UCSD-AML1 (cell line): Measurements from ENCODE around the gene RABAC1.
"Not testable (repeated sequence)": the region's sequence is repeated elsewhere in the genome, so short reads cannot be mapped to it uniquely, and the experiment has no call there.

Experiments used
- DNase-seq: peaks from one replicate; lab custom pipeline; 2025; ENCODE audit not compliant: unreplicated experiment; lab: John Stamatoyannopoulos, UW

RABAC1 gene

GRCh38 chr19:41917676-41918075 is 41.4 kb downstream of the RABAC1 start:
- DNase-seq, result no peak

- DNase-seq, result no peak
Measured at GRCh38 chr19:41915776-41916414, 43.2 kb downstream of the RABAC1 start.

DNA sequence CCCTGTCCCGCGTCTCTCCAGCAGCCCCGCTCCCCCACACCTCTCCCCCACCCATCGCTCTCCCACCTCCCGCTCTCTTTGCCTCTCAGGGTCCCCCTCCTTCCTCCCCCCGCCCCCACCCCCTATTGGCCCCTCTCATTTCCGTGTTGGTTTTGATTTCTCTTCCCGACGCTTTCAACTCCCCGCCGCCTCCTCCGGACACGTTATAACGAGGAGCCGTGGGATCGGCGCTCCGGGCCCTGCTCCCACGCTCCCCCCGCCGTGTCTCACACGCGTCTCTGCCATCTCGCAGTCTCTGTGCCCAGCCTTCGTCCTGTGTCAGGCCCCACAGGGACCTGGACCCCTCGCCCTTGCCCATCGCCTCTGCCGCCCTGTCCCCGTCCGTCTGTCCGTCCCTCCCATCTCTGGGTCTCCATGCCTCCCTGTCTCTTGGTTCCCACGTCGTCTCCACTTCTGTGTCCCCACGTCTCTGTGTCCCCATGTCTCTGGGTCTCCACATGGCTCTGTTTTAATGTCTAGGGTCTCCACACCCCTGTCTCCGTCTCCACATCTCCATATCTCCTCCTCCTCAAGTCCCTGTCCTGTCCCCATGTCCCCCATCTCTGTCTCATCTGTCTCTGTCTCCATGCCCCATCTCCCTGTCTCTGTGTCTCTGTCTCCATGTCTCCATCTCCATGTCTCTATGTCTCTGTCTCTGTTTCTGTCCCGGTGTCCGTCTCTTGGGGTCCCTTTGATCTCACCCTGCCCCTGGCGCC is 43.9 kb downstream of the RABAC1 start:
- no peak for DNase-seq

- DNase-seq, result not testable (repeated sequence)
Measured at GRCh38 chr19:41914424-41914834, 44.7 kb downstream of the RABAC1 start.

DNA sequence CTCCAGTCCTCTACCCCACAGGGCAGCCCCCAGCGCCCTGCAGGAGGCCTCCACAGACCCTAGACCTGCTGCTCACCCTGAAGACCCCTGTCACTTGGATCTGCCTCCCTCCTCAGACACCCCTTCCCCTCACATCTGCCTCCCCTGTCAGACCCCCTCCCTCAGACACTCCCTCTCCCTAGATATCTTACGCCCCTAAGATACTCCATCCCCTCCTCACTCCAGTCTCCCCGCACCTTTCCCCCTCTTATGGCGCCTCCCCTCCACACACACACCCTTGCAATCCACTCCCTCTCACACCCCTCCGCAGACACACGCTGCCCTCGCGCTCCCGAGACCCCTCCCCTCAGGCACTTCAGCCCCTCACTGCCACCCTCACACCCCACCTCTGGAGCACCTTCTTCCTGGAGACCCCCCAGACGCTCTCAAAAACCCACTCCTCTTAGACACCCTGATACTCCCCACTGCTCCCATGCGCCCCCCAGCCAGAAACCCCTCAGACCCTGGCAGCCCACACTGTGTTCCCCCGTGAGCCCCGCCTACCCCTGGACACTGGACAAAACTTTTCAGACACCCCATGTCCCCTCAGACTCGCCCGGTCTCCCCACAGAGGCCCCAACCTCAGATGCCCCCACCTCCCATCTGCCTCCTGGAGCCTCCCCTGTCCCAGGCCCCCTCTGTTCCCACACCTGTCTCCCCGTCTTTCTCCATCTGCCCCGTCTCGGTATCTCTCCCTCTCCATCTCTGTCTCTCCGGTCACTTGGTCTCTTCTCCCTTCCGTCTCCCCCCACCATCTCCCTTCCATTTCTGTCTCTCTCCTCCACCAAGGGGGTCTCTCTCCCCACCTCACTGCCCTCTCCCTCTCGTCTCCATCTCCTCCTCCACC is 45.3 kb downstream of the RABAC1 start:
- DNase-seq, result no peak

DNA sequence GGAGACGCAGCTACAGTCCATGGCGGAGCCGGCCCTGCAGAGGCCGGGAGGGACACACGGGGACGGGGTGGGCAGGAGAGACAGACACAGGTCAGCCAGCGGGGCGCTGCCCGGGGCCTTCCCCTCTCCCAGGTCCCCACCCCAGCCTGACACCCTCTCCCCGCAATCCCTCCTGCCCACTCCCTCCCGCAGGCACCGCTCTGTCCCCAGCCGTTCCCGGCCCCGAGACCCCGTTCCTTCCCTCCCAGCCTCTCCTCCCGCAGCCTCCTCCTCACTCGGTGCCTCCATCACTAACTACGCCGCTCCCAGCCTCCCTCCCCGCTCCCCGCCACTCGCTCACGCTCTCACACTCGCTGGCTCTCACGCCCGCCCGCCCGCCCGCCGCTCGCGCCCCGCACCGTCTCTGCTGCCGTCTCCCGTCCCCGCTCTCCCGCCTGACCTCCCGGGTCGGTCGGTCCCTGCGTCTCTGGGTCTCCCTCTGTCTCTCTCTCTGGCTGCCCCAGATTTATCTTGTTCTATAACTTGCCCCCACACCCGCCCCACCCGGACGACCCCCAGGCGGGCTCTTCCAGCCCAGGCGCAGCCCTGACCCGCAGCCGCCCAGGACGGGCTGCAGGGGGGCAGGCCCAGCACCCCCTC is 46.1 kb downstream of the RABAC1 start:
- no peak for DNase-seq

- no peak for DNase-seq
Measured at GRCh38 chr19:41911889-41912731, 47.0 kb downstream of the RABAC1 start.

- DNase-seq, result no peak
Measured at GRCh38 chr19:41910992-41911888, 47.9 kb downstream of the RABAC1 start.

DNA sequence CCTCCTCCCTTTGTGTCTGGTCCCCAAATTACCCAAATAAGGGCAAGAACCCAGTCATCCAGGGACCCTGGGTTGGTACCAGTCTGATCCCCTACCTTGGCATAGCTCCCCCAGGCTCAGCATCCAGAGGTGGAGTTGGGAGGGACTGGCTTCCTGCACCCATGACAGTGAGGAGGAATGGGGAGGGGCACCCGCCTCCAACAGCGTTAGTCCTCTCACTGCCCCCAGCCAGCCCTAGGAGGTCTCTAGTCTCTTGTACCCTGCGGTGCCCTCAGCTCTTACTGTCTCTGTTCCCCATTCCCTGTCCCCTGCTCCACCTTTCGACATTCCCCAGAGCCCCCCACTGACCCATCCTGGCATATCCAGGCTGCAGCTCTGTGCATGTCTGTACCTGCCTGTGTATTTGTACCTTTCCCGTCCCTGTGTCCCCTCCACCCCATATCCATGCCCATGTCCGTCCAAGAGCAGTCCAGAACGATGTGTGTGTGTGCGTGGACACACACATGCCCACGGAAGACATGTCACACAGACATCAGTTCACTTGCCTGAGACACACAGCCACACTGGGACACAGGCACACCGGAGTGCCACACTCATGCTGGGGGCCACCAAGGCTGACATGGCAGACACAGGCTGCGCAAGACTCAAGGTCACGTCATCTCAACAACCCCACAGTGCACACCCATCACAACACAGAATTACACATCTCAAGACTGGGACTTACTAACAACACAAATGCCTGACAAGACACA is 48.7 kb downstream of the RABAC1 start:
- no peak for DNase-seq

GRCh38 chr19:41909706-41910105 is 49.4 kb downstream of the RABAC1 start:
- DNase-seq, result no peak

- no peak for DNase-seq
Measured at GRCh38 chr19:41908724-41909464, 50.2 kb downstream of the RABAC1 start.

DNA sequence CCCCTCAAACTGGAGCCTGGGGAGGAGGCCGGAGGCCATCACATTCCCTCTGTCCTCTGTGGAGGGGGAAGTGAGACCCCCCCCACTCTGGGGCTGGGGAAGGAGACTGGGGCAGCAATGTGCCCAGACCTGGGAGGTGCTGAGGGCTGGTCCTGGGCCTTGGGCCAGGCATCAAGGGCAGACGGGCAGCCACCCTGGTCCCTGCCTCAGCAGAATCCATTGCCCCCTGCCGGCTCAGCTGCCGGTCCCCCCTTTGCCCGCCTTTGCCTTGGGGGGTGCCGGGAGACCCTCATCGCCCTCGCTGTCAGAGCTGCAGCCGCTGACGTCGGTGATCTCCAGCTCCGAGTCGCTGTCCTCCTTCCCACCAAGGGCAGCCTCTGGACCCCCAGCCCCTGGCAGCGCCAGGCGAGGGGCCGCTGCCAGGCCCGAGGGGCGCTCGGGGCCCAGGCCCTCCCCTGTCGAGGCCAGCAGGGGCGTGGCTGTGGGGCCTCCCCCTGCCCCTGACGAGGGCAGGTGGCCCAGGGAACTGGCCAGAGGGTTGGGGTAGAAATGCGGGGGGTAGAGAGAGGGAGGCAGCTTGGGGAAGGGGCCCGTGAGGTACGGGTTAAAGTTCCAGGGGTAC is 51.0 kb downstream of the RABAC1 start:
- no peak for DNase-seq

DNA sequence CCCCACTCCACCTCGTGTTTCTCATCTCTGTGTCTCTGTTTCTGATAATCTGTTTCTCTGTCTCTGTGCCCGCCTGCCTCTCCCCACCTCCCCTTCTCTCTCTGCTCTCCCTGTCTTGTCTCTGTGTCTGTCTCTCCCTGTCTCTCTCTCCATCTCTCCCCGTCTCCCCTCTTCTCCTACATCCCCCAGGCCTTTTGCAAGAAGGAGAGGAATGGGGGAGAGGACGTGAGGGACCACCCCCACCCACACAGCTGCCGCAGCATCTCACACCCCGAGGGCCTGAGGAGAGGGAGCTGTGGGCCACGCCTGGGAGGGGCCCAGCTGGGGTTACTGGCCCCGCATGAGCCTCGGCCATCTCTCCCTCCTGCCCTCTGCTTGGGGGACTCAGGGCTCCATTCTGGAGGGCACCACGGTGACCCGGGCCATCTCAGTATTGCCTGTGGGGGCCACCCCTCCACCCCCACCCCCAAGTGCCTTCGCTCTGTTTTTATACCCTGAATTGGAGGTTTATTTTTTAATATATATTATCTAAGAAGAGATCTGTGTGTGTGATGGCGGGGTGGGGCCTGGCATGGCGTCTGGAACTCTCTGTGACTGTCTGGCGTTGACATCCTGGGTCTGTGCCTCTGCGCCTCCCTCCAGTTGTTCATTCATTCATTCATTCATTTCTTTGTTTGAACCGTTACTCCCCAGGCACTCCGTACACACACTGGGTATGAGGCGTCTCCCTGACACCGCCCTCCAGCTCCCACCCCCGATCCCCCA is 52.0 kb downstream of the RABAC1 start:
- DNase-seq, result no peak
